ENCODE results near the gene PI16.
"Not testable (repeated sequence)": the region's sequence is repeated elsewhere in the genome, so short reads cannot be mapped to it uniquely, and the experiment has no call there.

The PI16 gene

GRCh38 chr6:36976509-36976908 lies 22.0 kb downstream of the PI16 start:
- DNase-seq: no peak

DNA sequence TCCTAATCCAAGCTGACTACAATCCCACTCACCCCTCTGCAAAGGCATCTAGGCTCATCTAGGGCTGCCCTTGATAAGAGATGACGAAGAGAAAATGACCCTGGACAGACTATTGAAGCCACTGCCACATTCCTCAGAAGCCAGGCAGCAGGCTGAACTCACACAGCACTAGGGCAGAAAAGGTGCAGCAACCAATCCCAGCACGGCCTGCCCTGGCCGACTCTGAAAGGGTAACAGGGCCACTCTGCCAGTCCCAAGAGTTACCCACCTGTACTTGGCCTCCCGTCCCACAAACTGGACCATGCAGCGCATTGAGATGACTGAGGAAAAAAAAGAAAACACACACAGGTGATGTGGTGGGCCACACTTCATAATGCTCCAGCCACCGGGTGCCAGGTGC lies 22.4 kb downstream of the PI16 start:
- no peak for DNase-seq

DNA sequence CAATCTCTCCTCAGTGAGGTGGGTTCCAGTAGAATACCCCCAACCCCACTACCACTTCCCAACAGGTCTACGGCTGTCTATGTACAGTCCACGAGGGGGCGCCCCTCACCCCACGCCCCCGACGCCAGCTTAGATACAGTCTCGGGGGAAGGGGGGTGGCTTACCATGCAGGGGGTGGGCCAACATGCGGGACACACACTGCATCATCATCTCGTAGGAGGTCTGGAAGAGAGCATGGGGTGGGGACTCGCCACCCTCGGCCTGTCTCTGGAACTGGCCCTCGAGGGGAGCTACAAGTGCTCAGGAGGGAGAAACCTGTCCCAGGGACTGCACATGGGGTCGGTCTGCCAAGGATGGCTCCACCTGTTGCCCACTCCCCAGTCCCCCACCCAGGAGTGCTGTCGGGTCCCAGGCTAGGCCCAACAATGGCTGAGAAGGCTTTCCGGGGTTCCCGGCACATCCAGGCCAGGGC lies 23.0 kb downstream of the PI16 start:
- no peak for DNase-seq

DNA sequence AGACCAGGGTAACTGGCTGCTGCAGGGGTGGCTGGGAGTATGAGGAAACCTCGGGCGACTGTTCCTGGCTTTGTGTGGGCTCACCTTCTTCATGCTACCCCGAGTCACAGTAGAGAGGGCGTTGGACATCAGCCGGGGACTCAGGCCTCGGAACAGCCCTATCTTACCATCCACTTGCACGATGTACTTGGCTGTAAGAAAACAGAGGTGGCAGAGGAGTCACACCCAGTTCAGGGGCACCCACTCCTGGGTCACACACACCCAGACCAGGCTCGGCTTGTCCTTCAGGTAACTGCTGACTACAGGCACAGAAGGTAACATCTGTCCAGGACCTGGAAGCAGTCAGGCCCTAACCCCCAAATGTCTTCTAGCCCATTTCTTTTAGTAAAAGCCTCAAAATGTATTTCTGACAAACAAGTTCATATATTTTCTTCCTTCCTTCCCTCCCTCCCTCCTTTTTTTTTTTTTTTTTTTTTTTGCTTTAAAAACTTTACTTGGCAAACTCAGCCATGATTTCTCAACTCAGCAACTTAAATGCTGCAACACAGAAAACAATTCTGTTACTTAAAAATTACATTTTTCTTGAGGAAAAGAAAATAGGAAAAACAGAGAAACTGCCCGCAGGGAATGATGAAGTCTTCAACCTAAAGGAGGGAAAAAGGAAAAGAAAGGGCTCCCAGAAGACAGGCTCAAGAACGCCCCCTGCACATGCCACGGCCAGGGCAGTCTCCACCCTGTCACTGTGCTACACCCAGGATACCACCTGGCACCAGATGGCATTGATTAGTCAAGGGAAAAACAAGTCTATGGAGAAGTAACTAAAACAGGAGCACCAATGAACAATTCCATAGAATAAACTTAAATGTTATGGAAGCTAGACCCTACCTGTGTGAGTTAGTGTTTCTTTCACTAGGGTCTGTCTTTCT lies 24.1 kb downstream of the PI16 start:
- DNase-seq: no peak

DNA sequence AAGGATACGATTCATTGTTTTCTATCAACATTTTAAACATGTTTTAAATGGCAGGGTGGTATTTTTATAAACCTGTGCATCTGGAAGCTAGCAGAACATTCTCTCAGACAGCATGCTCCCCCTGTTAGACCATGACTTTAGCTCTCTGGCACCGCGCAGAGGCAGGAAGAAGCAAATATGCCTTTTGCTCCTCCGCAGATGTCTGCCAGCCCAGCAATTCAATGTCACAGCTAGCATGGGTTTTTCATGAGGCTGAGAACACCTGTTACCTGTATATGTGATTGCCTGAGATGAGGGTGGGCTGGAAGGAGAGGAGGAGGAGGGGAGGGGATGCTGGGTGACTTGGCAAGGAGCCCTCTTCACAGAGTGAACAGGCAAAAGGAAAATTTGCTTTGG lies 24.8 kb downstream of the PI16 start:
- no peak for DNase-seq

GRCh38 chr6:36980129-36980528 lies 25.6 kb downstream of the PI16 start:
- no peak for DNase-seq

DNA sequence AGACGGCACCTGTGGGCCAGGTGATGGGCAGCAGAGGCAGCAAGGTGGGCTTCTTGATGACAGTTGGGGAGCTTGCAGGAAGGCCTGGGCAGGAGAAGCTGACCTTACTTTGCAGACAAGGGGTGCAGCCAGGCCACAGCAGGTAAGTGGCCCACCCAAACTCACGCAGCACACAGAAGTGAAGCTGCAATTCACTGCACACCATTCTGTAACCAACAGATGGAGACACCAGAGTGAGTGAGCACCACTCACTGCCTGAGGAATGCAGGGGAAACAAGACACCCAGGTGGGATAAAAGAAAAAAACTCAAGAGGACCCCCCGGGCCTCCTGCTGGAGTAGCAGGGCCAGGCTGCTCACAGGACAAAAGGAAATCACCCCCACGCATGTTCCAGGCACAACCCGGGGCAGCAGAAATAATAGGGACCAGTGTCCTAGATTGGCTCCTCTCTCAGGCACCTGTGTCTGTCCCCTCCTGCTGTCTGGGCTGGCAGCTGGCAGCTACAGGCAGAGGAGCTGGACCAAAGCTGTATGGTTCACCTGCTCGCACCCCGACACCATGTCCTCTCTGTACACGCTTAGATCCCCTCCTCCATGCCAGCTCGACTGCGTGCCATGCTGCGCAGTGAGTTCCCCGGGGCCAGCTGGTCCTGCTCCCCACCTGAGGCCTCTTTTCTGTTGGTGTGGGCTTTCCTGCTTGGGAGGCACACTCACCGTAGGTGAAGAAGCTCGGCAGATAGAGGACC lies 26.5 kb downstream of the PI16 start:
- DNase-seq: no peak

DNA sequence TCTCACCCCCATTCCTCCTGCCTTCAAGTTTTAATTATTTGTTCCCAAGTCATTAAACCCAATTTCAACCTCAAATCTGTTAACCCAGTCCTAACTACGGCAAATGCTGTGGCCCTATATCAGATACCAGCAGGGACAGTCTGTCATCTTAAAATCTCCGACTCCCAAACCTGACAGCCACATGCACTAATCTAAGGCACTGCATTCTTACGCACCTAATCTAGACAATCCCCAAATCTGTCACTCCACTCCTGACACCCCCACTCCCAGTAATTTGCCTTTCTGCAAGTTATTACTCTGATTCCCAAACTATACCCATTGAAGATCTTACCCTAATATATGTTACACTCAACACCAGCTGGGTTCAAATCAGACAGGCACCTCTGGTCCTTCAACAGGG lies 29.0 kb downstream of the PI16 start:
- DNase-seq: no peak

- DNase-seq: peak; percentile 48 to 50
These were observed 30.3 kb downstream of the PI16 start for GRCh38 chr6:36984581-36985416.

DNA sequence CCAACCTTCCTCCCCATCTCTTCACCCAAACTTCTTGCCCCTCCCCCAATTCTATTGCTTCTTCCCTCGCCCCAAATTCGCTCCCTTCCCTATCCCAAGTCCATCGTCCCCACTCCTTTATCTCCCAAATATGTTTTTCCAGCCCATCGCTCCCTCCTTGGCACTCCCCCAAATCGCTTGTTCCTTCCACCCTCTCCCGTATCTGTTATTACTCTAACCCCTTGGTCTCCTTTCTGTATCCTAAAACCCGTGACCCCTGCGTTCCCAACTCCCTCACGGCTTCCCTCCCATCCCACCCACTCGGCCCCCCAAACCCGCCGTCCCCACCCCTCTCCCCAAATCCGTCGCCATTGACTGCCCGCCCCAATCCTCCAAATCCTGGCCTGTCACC lies 30.9 kb downstream of the PI16 start:
- DNase-seq: no peak

DNA sequence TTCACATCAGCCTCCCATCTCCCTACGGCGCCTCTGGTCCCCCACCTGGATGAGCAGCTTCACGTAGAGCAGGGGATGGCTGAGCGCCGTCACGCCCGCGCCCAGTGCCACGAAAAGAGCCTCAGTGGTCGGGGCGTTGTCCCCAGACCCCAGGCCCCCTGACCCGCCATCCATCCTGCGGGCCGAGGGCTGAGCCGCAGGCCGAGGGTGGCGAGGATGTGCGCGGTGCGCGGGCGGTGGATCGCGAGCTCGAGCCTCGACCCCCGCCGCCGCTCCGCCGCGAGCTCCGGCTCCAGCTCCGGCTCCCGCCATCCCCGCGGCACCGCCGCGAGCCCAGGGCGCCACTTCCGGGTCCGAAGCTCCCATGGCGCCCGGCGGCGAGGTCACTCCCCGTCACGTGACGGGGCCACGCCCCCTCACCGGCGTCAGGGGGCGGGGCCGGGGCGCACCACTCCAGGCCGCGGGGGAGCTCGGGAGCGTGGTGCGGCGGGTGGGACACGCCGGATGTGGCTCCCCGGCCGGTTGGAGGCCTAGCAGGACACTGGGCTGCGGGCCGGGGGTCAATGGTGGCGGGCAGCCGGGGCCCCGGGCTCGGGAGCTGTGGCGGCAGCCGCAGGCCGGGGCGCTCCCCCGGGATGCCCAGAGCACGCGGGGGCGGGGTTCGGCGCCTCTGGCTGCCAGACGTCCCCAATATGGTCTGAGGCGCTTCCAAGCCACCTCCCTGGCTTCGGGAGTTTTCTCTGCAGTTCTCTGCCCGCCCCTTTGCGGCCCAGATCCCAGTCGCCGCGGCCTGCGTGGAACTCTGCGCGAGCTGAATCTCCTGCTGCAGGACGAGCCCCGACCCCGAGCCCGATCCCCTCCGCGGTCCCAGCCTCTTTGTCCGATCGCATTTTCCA lies 31.5 kb downstream of the PI16 start, which contains the start of gene MTCH1:
MTCH1 (minus strand) TSS at position 389 of the 896 bp plus-strand sequence; CDS start at position 366, 23 bp downstream.
- peak; percentile 72 to 79 for DNase-seq

GRCh38 chr6:36986704-36987047 lies 32.1 kb downstream of the PI16 start:
- DNase-seq: no peak

DNA sequence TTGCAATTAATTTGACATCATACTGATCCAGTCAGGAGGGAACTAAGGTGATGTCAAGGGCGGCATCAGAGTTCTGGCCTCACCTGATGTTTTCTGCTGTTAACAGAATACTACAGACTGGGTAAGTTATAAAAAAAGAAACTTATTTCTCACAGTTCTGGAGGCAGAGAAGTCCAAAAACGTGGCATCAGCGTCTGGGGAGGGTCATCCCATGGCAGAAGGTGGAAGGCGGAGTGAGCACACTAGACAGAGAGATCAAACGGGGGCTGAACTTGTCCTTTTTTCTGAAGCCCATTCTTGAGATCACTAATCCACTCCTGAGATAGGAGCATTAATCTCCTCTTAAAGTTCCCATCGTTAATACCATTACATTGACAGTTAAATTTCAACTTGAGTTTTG lies 34.7 kb downstream of the PI16 start:
- DNase-seq: no peak

GRCh38 chr6:36990401-36990800 lies 35.9 kb downstream of the PI16 start:
- DNase-seq: not testable (repeated sequence)

DNA sequence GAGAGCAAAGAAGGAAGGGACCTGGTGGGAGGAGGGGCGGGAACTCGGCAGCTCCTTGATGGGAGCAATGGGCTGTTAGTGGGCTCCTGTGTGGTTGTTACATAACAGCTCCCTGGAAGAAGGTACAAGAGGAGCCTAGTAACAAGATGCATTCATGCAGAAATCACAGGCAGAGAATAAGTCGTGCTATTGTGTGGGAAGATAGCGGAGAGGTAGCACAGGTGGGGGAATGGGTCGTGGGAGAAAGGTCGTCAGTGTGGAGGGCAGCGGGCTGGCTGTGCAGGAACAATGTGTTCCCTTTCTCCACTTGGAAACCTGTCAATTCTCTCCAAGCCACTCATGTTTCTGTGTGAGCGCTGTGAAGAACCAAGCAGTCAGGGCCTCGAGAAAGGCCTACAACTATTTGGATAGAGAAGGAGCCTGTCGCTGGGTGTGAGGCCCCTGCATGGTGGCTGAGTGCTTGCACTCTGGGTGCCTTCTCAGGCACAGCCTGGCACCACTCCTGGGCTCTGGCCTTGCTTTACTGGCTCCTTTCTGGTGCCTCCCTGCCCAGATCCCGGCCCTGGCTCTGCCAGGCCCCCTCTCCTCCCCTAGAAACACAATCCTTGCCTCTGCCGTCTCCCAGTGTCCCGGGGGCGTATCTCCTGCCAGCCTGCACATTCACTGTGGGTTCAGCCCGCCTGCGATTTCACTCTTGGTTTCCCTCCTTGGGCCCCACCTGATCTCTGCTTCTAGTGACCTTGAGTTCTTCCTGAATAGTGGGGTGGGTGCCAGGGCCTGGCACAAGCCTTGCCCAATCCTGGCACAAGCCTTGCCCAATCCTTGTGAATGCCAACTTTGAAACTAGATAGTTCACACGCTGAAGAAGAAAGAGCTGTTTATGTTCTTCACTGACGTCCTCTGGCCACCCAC lies 43.5 kb downstream of the PI16 start:
- no peak for DNase-seq

DNA sequence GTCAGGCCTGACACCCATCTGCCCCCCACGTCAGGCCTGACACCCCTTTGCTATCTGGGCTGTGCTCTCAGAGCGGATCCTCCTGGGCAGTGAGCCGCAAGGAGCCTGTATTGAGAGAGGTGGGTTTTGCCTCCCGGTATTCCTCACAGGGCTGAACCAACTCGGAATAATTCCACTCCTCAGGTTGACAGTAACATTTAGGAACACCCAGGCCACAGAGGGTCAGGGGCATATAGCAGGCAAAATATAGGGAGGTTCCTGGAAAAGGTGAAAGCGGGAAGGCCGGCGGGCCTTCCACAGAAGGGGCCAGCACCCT lies 44.1 kb downstream of the PI16 start:
- no peak for DNase-seq

- DNase-seq: no peak
These were observed 44.7 kb downstream of the PI16 start for GRCh38 chr6:36999061-36999750.

DNA sequence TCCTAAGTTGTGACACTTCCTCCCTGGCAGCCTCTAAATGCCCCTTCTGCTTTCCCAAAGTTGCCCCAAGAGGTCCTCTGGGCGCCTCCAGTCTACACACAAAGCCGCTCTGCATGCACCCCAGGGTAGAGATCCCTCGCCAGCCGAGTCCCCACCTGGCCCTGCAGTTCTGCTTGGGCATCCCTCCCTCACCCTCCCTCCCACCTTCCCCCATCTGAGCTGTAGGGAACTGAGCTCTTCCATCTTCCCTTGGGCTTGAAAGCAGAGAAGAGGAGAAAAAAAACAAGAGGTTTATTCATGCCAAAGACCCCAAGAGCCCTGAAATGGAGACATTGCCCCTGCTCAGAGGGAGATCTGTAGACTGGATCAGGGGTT lies 45.2 kb downstream of the PI16 start:
- DNase-seq: no peak

- DNase-seq: no peak
These were observed 49.8 kb downstream of the PI16 start for GRCh38 chr6:37004044-37004980.

Measured in activated CD4-positive, alpha-beta T cell treated with anti-CD3 and anti-CD28 coated beads, Interleukin-2, amount 50 U/mL, for 4 hours (primary cell).